H1 (cell line): ENCODE data around the gene NUP210L. TPM values are rescaled to one million over a fixed set of nuclear protein-coding genes. Genes with fewer than 3 reads are reported as not detected.
A peak's percentile ranks its signal among the peaks of the same experiment; 100 is the strongest.

ENCODE experiments used
- CTCF ChIA-PET: fragments of 300-600 bp; sonication (Branson Sonifier 250); formaldehyde crosslinking; loops from one replicate; lab custom pipeline; 2021; ENCODE audit not compliant: partially characterized antibody; lab: Charles Lee
- POLR2A ChIA-PET: fragments of 300-600 bp; sonication (Branson Sonifier 250); formaldehyde crosslinking; loops from one replicate; lab custom pipeline; 2021; ENCODE audit warnings: inconsistent platforms; ENCODE audit not compliant: partially characterized antibody; lab: Charles Lee
- DNase-seq, 2 experiments: peaks; one replicate each; pipeline versions ENCODE4 v3.0.0 to v3.0.0-alpha.2; 2010 to 2022; ENCODE audit warnings: low spot score in 2 of 2, low read depth in 1 of 2, mixed read lengths in 1 of 2
- FAIRE-seq: peaks from 2 replicates; lab custom pipeline; 2011; peaks lifted over from hg19 to GRCh38; lab: Jason Lieb, UNC
- H2AFZ ChIP-seq: 2 replicates; pipeline ENCODE4 v1.8.1; 2012; ENCODE audit warnings: low read length, inconsistent platforms
- H2AK5ac ChIP-seq: 2 replicates; pipeline ENCODE4 v1.6.1; 2013; ENCODE audit warnings: low read depth, low read length
- H2BK120ac ChIP-seq: replicated peaks from 2 replicates; pipeline ENCODE3; 2013; ENCODE audit warnings: low read depth, low read length, inconsistent platforms
- H2BK12ac ChIP-seq: 2 replicates; pipeline ENCODE4 v1.6.1; 2013; ENCODE audit warnings: low read depth, low read length
- H2BK15ac ChIP-seq: 2 replicates; pipeline ENCODE4 v1.6.1; 2013; ENCODE audit warnings: low read length
- H2BK20ac ChIP-seq: 2 replicates; pipeline ENCODE4 v1.6.1; 2013; ENCODE audit warnings: low read length
- H2BK5ac ChIP-seq: 2 replicates; pipeline ENCODE4 v1.6.1; 2013; ENCODE audit warnings: low read depth, low read length
- H3K14ac ChIP-seq: 2 replicates; pipeline ENCODE4 v1.6.1; 2013; ENCODE audit warnings: inconsistent platforms; ENCODE audit not compliant: insufficient read length
- H3K18ac ChIP-seq: 2 replicates; pipeline ENCODE4 v1.6.1; 2013; ENCODE audit warnings: low read length; ENCODE audit errors: extremely low read depth
- H3K23ac ChIP-seq: 2 replicates; pipeline ENCODE4 v1.6.1; 2013; ENCODE audit warnings: inconsistent platforms; ENCODE audit not compliant: insufficient read length
- H3K23me2 ChIP-seq: 2 replicates; pipeline ENCODE4 v1.6.1; 2013; ENCODE audit warnings: low read depth, low read length
- H3K27ac ChIP-seq: 2 replicates; pipeline ENCODE4 v1.6.1; 2011; ENCODE audit warnings: low read depth, low read length, inconsistent platforms
- H3K27me3 ChIP-seq, 4 experiments: replicated peaks in 1 of 4; 1 replicate in 1 of 4; 2 replicates in 3 of 4; pipeline versions ENCODE4 v1.6.1 to v1.8.1; 2011 to 2013; ENCODE audit warnings: low read length in 3 of 4, mild to moderate bottlenecking in 3 of 4, inconsistent platforms in 2 of 4, mixed read lengths in 2 of 4, moderate library complexity in 1 of 4; ENCODE audit not compliant: control insufficient read depth in 3 of 4, insufficient read depth in 3 of 4; ENCODE audit errors: extremely low read depth in 1 of 4
- H3K36me3 ChIP-seq, 4 experiments: 2 replicates each; pipeline versions ENCODE4 v1.6.1 to v1.8.1; 2011 to 2013; ENCODE audit warnings: mild to moderate bottlenecking in 4 of 4, low read length in 3 of 4, moderate library complexity in 2 of 4, control low read depth in 1 of 4, inconsistent platforms in 1 of 4; ENCODE audit not compliant: insufficient read depth in 4 of 4, control insufficient read depth in 2 of 4
- H3K4ac ChIP-seq: replicated peaks from 2 replicates; pipeline ENCODE3; 2013; ENCODE audit warnings: low read length, low read depth, mixed read lengths, inconsistent platforms; ENCODE audit not compliant: insufficient read length
- H3K4me1 ChIP-seq, 4 experiments: replicated peaks in 1 of 4; 1 replicate in 1 of 4; 2 replicates in 3 of 4; pipeline versions ENCODE4 v1.6.1 to v1.8.1; 2011 to 2013; ENCODE audit warnings: low read length in 3 of 4, inconsistent platforms in 2 of 4, mixed read lengths in 1 of 4; ENCODE audit not compliant: insufficient read depth in 4 of 4, control insufficient read depth in 3 of 4
- H3K4me2 ChIP-seq, 2 experiments: 2 replicates each; pipeline versions ENCODE4 v1.6.1 to v1.8.1; 2011 to 2013; ENCODE audit warnings: low read depth in 2 of 2, low read length in 2 of 2, control low read depth in 1 of 2, inconsistent platforms in 1 of 2, mild to moderate bottlenecking in 1 of 2; ENCODE audit not compliant: insufficient read depth in 1 of 2
- H3K4me3 ChIP-seq, 4 experiments: fragments of 200-600, 300-600 bp in 1 of 4; sonication (generic), shearing (Covaris generic), sonication (Bioruptor Twin) in 1 of 4; 2 replicates each; pipeline versions ENCODE4 v1.5.1 to v1.8.1; 2011 to 2016; ENCODE audit warnings: low read length in 4 of 4, low read depth in 3 of 4, control low read depth in 2 of 4, inconsistent platforms in 2 of 4, mild to moderate bottlenecking in 2 of 4, mixed read lengths in 1 of 4, moderate library complexity in 1 of 4; ENCODE audit not compliant: insufficient read depth in 2 of 4; ENCODE audit errors: extremely low read depth in 1 of 4
- H3K56ac ChIP-seq: replicated peaks from 2 replicates; pipeline ENCODE3; 2013; ENCODE audit warnings: low read depth, mild to moderate bottlenecking, mixed read lengths, low read length, inconsistent platforms; ENCODE audit not compliant: insufficient read length
- H3K79me1 ChIP-seq: 2 replicates; pipeline ENCODE4 v1.6.1; 2013; ENCODE audit warnings: low read depth, low read length, control low read depth
- H3K79me2 ChIP-seq, 2 experiments: 2 replicates each; pipeline versions ENCODE4 v1.6.1 to v1.8.1; 2012 to 2013; ENCODE audit warnings: low read length in 2 of 2, mild to moderate bottlenecking in 2 of 2, inconsistent platforms in 1 of 2; ENCODE audit not compliant: insufficient read depth in 2 of 2, control insufficient read depth in 1 of 2
- H3K9ac ChIP-seq, 4 experiments: replicated peaks in 1 of 4; 1 replicate in 1 of 4; 2 replicates in 3 of 4; pipeline versions ENCODE4 v1.6.1 to v1.8.1; 2011 to 2013; ENCODE audit warnings: low read depth in 3 of 4, low read length in 3 of 4, control low read depth in 2 of 4, mild to moderate bottlenecking in 2 of 4, moderate library complexity in 2 of 4, inconsistent platforms in 1 of 4; ENCODE audit errors: extremely low read depth in 1 of 4
- H3K9me3 ChIP-seq, 2 experiments: 2 replicates each; pipeline versions ENCODE4 v1.6.1 to v1.8.1; 2012 to 2013; ENCODE audit warnings: mild to moderate bottlenecking in 2 of 2, moderate library complexity in 2 of 2, control low read depth in 1 of 2, inconsistent platforms in 1 of 2, low read depth in 1 of 2, low read length in 1 of 2, mixed read lengths in 1 of 2; ENCODE audit not compliant: insufficient read depth in 2 of 2
- H4K20me1 ChIP-seq, 2 experiments: replicated peaks in 1 of 2; 2 replicates each; pipeline versions ENCODE3 to v1.8.1; 2011 to 2013; ENCODE audit warnings: inconsistent platforms in 2 of 2, low read length in 2 of 2, mild to moderate bottlenecking in 1 of 2; ENCODE audit not compliant: insufficient read depth in 2 of 2, control insufficient read depth in 1 of 2
- H4K5ac ChIP-seq: 2 replicates; pipeline ENCODE4 v1.6.1; 2013; ENCODE audit warnings: low read length, low read depth, mixed read lengths, inconsistent platforms; ENCODE audit not compliant: insufficient read length
- H4K8ac ChIP-seq: 2 replicates; pipeline ENCODE4 v1.8.0; 2013; ENCODE audit warnings: mild to moderate bottlenecking, moderate library complexity, low read length, inconsistent platforms; ENCODE audit not compliant: insufficient read depth; ENCODE audit errors: extremely low read depth
- H4K91ac ChIP-seq: replicated peaks from 2 replicates; pipeline ENCODE3; 2013; ENCODE audit warnings: low read length, mixed read lengths, inconsistent platforms; ENCODE audit not compliant: insufficient read length
- POLR2AphosphoS5 ChIP-seq: IDR thresholded peaks from 2 replicates; pipeline ENCODE4 v1.6.1; 2011; ENCODE audit warnings: low read depth, low read length
- polyA plus RNA-seq, 7 experiments: library from polyadenylated mRNA; depleted of rRNA in 3 of 7; stranded (reverse) in 5 of 7; unstranded in 2 of 7; fragments of >200 nt in 5 of 7; fragments of 200-250 nt in 2 of 7; gene quantifications; 1 replicate in 5 of 7; 2 replicates in 1 of 7; 4 replicates in 1 of 7; pipeline versions ENCODE4 v1.2.1 to v1.2.3, GENCODE V29; 2011 to 2013; ENCODE audit warnings: missing spikeins in 2 of 7, mixed read lengths in 2 of 7
- total RNA-seq: library from RNA; stranded (reverse); fragmentation: NEBNext Ultra II Directional; extraction: Animal tissue kit (Norgen Biotek cat#: 25700); gene quantifications from 2 replicates; pipeline ENCODE4 v1.2.1, GENCODE V29; 2021

The NUP210L gene
- total and polyA plus RNA-seq, 2 of the 8 experiments (the other 6 are each of a cell fraction or from before 2014, with no cell fraction given) = not detected

- Histone ChIP-seq H2BK15ac (no peak overlapping the region), H3K56ac (no peak overlapping the region), H3K36me3 (peaks cover 33 to 87% (median 77%) of the 10 kb centered on the region in 4 experiments), H3K79me1 (no peaks in the 10 kb centered on the region; the same call in 1 of the 2 replicates), H3K4me1 (no peaks in the 10 kb centered on the region), H3K4me3 (no peak overlapping the region), H2BK12ac (no peak overlapping the region), H3K27ac (no peak overlapping the region), H3K4me2 (no peak overlapping the region), H3K14ac (no peak overlapping the region), H2BK120ac (no peak overlapping the region), H3K27me3 (no peaks in the 10 kb centered on the region), H3K23ac (no peak overlapping the region), H2BK5ac (no peak overlapping the region), H2AK5ac (no peak overlapping the region), H4K91ac (no peak overlapping the region), H4K8ac (no peak overlapping the region), H3K79me2 (peaks cover 0 to 28% of the 10 kb centered on the region in 2 experiments; a peak in 2 of 4 replicates), H4K20me1 (peaks cover 0 to 12% of the 10 kb centered on the region in 2 experiments), H3K23me2 (no peaks in the 10 kb centered on the region), H3K9ac (no peak overlapping the region), H4K5ac (no peak overlapping the region), H2BK20ac (no peak overlapping the region), H3K18ac (no peak overlapping the region), H3K4ac (no peak overlapping the region), H2AFZ (no peak overlapping the region), H3K9me3 (no peaks in the 10 kb centered on the region)
- CTCF ChIA-PET = interaction anchor here (1.4 kb wide), 1 partner anchor 101 kb away, joined by 6 read pairs; no protein-coding TSS in a partner anchor
- no peak for DNase-seq
- POLR2A ChIA-PET = interaction anchor here (0.7 to 2.0 kb wide), 6 partner anchors 9 to 36 kb away, joined by 3 to 6 read pairs (median 3); partner anchors contain the start of gene NUP210L
- FAIRE-seq = no peak
- TF ChIP-seq POLR2AphosphoS5 = 0 out of 2 replicates have a peak, but pooled peaks have one; percentile 29
These were observed 15.8 kb upstream of the NUP210L start for GRCh38 chr1:154170547-154171222.
